Nucleus accumbens (tissue), 56 donors: Measurements from ENCODE around the gene FYB1.

Experiments
- DNase-seq, 56 donors: peaks; one replicate each; lab custom pipeline; 2025; lab: John Stamatoyannopoulos, UW

FYB1 gene

DNA sequence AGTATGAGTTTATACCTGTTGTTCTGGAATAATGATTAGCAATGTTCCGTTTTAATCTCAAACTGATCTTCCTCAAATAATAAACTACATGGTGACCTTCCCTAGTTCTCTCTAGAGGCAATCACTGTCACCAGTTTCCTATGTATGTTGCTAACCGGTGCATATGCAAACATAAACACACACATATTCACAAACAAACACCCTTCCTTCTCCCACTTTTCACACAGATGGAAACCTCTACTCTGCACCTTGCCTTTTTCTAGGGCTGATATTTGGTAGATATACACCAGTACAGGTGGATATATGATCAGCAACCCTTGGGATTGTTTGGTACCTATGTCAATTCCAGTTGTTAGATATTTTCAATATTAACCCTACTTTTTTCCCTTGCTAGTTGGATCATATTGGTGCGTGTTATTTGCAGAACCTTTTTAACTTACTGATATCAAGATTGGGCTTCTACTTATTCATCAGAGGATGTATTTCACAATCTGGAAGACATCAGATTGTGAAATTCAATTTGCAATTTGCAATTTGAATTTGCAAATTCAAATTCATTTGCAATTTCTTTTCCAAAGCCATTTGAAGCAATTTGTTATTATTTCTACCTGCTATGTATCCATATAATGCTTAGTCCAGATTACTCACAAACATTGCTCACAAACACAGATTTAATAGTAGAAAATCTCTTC lies 12.6 kb downstream of the FYB1 start:
- no peak for DNase-seq

GRCh38 chr5:39205550-39205949 lies 13.8 kb downstream of the FYB1 start:
- DNase-seq = no peak

DNA sequence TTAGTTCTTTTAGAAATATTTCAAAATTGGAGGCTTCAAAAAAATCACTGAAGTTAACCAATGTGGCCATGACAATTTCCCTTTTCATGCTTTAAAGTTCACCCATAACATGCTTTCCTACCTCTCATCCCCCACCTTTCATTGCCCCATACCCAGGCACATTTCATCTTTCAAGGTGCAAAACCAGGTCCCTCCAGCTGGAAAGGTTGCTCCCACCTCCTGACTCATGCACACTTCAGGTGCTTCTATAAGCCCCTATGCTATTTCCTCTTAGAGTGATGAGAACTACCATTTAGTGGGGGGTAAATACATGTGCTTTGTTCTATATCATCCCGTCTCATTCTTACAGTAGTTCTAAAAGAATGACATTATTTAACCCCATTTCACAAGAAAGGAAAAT lies 15.4 kb downstream of the FYB1 start:
- DNase-seq = no peak

DNA sequence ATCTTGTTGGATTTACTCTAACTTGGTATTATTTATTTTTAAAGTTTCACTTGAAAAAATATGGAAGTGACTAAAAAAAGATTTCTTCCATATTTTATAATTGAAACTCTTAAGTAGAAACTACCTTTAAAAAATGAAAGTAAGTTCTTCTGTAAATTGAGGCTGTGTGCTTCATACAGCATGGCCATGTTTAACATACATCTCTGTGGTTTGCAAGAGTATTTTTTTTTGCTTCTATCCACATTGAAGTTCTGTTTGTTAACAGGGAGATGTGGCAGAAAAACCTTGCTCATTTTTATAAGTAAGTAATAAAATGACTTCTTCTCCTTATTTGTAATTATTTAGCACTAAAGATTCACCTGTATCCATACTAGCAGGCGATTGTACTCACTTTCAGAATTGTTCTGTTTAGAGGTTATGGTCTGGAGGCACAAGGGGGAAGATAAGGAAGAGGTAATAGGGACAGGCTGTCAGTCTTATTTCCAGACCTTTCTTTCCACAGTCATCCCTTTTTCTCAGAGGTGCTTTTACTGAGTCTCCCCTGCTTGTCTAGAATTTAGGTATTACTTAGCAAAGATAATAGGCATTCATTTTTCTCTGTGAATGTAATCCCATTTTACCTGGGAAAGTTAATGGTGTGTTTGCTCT lies 16.0 kb downstream of the FYB1 start:
- no peak for DNase-seq

DNA sequence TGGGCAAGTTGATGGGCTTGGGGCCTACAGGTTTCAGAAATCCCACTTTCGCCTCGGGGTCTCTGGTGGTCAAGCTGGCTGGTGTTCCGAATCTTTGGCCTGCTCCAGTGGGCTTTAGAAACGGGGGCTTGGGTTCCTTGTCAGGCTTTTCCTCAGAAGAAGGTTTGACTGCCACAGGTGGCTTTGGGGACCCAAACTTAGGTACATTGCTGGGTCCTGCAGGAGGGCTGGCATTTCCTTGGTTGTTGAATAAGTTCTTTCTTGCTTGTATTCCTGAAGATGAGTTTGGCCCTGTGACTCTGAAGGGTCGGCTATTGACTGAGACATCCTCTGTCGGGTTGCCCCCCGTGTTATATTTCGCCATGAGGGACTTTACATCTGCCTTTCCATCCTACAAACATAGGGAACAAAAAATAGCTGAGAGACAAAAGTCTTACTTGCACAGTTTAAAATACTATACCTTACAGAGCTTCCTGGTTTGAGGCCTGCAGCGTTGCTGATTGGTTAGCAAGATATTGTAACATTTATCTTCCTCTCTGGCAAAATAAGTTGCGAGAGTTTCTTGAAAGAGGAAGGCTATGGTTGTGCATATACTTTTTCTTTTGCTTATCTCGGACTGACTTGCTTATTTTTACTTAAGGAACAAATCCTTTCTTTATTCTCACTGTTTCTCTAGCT lies 16.6 kb downstream of the FYB1 start:
- no peak for DNase-seq

GRCh38 chr5:39201781-39202596 lies 17.4 kb downstream of the FYB1 start:
- DNase-seq = no peak

GRCh38 chr5:39201160-39201780 lies 18.1 kb downstream of the FYB1 start:
- DNase-seq = no peak

DNA sequence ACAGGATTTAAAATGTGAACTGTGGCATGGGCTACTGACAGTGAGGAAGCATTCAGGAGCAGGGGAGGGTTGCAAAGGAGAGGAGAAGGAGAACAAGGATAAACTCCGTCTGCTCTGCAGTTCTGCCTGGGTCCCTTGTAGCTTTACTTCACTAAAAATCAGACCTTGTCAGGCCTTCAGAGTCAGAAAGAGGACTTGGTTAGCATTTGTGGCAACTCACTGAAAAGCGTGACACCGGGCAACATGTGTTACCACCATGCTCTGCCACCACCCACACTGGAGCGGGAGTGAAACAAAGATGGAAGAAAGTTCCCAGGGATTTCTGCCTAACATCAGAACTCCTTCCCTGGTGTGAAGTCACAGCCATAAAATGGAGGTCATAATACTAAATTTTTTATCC lies 19.3 kb downstream of the FYB1 start:
- DNase-seq = no peak

DNA sequence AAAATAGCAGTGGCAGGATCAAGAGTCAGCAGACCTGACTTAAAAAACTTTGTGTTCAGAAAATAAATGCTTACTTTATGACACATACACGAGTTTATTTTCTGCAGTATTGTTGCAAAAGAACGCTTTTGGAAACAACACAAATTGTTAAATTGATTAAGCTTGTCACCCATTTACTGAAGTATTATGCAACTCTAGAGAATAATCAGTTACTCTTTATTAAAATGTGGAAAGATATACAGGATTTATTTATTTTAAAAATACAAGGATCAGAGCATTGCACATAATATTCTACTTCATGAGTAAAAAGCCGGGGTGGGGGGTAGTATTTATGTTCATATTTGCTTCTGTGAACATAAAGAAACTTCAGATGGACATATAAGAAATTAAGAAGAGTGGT lies 20.0 kb downstream of the FYB1 start:
- no peak for DNase-seq

DNA sequence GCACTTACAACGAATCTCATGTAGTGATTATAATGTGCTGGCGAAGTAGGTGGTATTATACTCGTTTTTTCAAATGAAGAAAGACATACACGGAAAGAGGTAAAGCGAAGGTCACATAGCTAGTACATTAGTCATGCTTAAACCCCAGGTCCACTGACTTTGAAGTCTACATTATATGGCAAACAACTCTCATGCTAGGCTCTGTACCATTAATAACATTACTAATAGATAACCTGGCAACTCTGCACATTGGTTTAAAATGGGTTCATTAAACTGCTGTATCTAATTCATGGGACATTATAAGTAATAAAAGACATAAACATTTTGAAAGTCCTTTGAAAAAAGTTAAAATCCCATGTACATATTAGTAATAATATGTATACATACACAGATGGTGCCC lies 21.2 kb downstream of the FYB1 start:
- DNase-seq = no peak

DNA sequence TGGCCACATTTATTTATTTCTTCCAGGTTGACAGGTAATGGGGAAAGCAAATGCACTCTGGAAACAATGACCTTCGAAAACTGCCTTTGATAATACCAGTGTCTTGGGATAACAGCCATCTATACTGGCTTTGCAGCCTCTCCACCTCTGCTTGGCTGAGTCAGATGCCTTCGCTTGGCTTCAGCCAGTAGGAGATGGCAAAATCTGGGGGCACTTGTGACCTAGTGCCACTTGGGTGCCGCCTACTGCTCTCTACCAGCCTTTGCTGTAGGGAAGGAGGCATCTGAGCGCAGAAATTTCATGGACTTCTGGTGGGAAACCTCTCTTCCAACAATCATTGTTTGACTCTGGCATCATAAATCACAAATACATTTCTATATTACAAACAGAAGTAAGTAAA lies 21.8 kb downstream of the FYB1 start:
- no peak for DNase-seq

- no peak for DNase-seq
Observed at GRCh38 chr5:39195198-39195826, 24.1 kb downstream of the FYB1 start.

- DNase-seq = no peak
Observed at GRCh38 chr5:39194466-39195136, 24.8 kb downstream of the FYB1 start.

- DNase-seq = no peak
Observed at GRCh38 chr5:39193553-39194465, 25.6 kb downstream of the FYB1 start.

- no peak for DNase-seq
Observed at GRCh38 chr5:39192450-39193160, 26.8 kb downstream of the FYB1 start.

- DNase-seq = peak in 21 of 56 donors; percentile 2 to 44 (median 9)
Observed at GRCh38 chr5:39191216-39191615, 28.1 kb downstream of the FYB1 start.

DNA sequence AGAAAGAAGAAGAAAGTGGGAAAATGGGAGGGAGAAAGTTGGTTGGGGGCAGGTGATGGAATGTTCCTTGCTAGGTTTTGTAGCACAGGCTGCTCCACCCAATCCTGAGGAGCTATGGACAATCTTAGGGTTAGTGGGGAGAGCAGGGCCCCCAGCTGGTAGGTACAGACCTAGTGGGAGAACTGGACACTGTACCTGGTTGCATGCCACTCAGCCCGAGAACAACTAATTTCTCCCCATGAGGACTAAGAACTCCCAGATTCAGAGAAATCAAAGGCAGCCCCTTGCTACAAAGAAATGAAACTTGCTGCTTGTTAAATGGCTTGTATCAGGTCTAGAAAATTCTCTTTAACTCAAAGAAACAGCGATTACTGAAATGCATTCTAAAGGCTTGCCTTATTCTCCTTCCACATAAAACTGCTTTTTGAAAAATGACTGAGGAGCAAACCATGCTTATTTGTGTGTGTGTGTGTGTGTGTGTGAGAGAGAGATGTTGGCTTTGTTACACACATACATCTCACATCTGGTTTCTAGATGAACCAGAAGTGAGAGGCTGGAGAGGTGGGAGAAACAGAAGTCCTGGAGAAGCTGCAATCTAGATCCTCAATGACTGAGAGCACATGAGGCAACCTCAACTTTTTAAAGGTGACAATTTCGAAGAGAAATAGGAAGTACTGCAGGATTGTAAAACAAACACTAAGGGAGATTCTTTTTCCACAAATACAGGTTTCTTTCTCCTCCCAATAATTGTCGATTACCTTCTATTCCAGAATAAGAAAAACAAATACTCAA lies 28.9 kb downstream of the FYB1 start:
- no peak for DNase-seq
